DND-41 (cell line): ENCODE data around the gene ACVR2A.

ENCODE experiments used
- ATAC-seq: fragments of 200-7000 bp; cut with Tn5 transposase; 3 replicates; pipeline ENCODE4 v1.9.1; 2021; ENCODE audit warnings: low read depth; ENCODE audit not compliant: insufficient read depth
- DNase-seq: peaks from one replicate; pipeline ENCODE4 v3.0.0-alpha.2; 2020
- H2AFZ ChIP-seq: 2 replicates; pipeline ENCODE4 v1.6.0; 2012; ENCODE audit warnings: low read depth, low read length
- H3K27ac ChIP-seq: 2 replicates; pipeline ENCODE4 v1.5.1; 2012; ENCODE audit warnings: low read length, inconsistent platforms
- H3K27me3 ChIP-seq: fragments of 200-600 bp; sonication (generic); 2 replicates; pipeline ENCODE4 v1.6.0; 2012; ENCODE audit warnings: low read length, mild to moderate bottlenecking, inconsistent platforms; ENCODE audit not compliant: insufficient read depth, poor library complexity
- H3K36me3 ChIP-seq: 2 replicates; pipeline ENCODE4 v1.5.1; 2012; ENCODE audit warnings: low read length, inconsistent platforms; ENCODE audit not compliant: insufficient read depth
- H3K4me1 ChIP-seq: 2 replicates; pipeline ENCODE4 v1.5.1; 2012; ENCODE audit warnings: mild to moderate bottlenecking, low read length; ENCODE audit not compliant: insufficient read depth
- H3K4me2 ChIP-seq: 2 replicates; pipeline ENCODE4 v1.6.0; 2012; ENCODE audit warnings: mild to moderate bottlenecking, moderate library complexity, low read length, inconsistent platforms; ENCODE audit not compliant: insufficient read depth
- H3K4me3 ChIP-seq, 2 experiments: fragments of 200-600 bp in 1 of 2; shearing (Covaris generic) in 1 of 2; 2 replicates each; pipeline ENCODE4 v1.5.1; 2012 to 2016; ENCODE audit warnings: inconsistent platforms in 2 of 2, low read length in 2 of 2, mild to moderate bottlenecking in 2 of 2, low read depth in 1 of 2, moderate library complexity in 1 of 2
- H3K79me2 ChIP-seq: 2 replicates; pipeline ENCODE4 v1.6.0; 2012; ENCODE audit warnings: low read length, inconsistent platforms; ENCODE audit not compliant: insufficient read depth
- H3K9ac ChIP-seq: 2 replicates; pipeline ENCODE4 v1.6.0; 2012; ENCODE audit warnings: low read depth, mild to moderate bottlenecking, inconsistent platforms, low read length, moderate library complexity
- H3K9me3 ChIP-seq: 2 replicates; pipeline ENCODE4 v1.5.1; 2012; ENCODE audit warnings: low read length, moderate library complexity, mild to moderate bottlenecking, inconsistent platforms; ENCODE audit not compliant: insufficient read depth, severe bottlenecking
- H4K20me1 ChIP-seq: 2 replicates; pipeline ENCODE4 v1.6.0; 2012; ENCODE audit warnings: low read length; ENCODE audit not compliant: insufficient read depth
- CTCF ChIP-seq: IDR thresholded peaks from 2 replicates; pipeline ENCODE4 v1.5.1; 2012; ENCODE audit warnings: borderline replicate concordance, low read length, moderate library complexity, mild to moderate bottlenecking; ENCODE audit not compliant: poor library complexity, severe bottlenecking; ENCODE audit errors: extremely low read depth
- EZH2 ChIP-seq: IDR thresholded peaks from 3 replicates; pipeline ENCODE4 v1.6.1; 2012; ENCODE audit warnings: borderline replicate concordance, low read depth, mild to moderate bottlenecking, moderate library complexity, low read length, inconsistent platforms; ENCODE audit not compliant: severe bottlenecking

The ACVR2A gene

DNA sequence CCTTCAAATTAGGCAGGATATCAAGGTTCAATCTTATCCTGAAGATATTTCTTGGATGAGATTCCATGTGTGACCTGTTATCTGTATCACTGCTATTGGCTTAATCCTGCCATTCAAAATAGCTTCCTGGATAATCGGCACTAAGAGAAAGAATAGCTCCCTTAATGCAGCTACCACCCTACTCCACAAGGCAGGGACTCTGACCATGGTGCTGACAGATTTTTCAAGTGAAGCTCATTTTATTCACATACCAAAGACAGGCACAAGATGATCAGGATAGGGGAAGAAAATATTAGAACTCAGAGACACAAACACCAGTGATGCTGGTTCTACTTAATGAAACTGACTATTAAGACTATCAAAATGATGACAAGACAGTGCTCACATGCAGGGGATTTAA lies 100.8 kb downstream of the ACVR2A start:
- DNase-seq (no peak), ATAC-seq (no peak)
- TF ChIP-seq CTCF (no peak), EZH2 (no peak)
- Histone ChIP-seq H3K27me3 (no peaks in the 10 kb centered on the region), H3K4me2 (no peak overlapping the region), H3K36me3 (no peaks in the 10 kb centered on the region), H3K9me3 (no peaks in the 10 kb centered on the region), H3K27ac (no peak overlapping the region), H3K4me1 (no peaks in the 10 kb centered on the region), H3K4me3 (no peak overlapping the region), H3K79me2 (no peaks in the 10 kb centered on the region), H2AFZ (no peak overlapping the region), H3K9ac (no peak overlapping the region), H4K20me1 (no peaks in the 10 kb centered on the region)

- TF ChIP-seq CTCF: no peak
- no peak for TF ChIP-seq EZH2
- H3K4me2 ChIP-seq: no peak overlapping the region
- no peak overlapping the region for H3K9ac ChIP-seq
- peaks cover 12% of the 10 kb centered on the region for H3K36me3 ChIP-seq
- no peaks in the 10 kb centered on the region for H4K20me1 ChIP-seq
- H3K27me3 ChIP-seq: no peaks in the 10 kb centered on the region
- ATAC-seq (no peak), DNase-seq (no peak)
- H3K4me1 ChIP-seq: no peaks in the 10 kb centered on the region
- no peak overlapping the region for H3K4me3 ChIP-seq
- H3K27ac ChIP-seq: no peak overlapping the region
- H3K9me3 ChIP-seq: no peaks in the 10 kb centered on the region
- no peak overlapping the region for H2AFZ ChIP-seq
- no peaks in the 10 kb centered on the region for H3K79me2 ChIP-seq
Measured at GRCh38 chr2:147952118-147952517, 107.3 kb downstream of the ACVR2A start.

DNA sequence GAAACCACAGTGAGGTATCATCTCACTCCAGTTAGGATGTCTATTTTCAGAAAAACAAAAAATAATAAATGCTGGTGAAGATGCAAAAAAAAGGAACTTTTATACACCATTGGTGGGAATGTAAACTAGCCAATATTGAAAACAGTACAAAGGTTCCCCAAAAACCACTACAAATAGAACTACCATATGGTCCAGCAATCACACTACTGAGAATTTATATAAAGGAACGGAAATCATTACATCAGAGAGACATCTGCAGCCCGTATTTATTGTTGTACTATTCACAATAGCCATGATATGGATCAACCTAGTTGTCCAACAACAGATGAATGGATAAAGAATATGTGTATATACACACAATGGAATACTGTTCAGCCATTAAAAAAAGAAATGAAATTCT lies 123.7 kb downstream of the ACVR2A start:
- Histone ChIP-seq H3K36me3 (peaks cover 17% of the 10 kb centered on the region; the same call in 1 of the 2 replicates), H2AFZ (no peak overlapping the region), H3K79me2 (peaks cover 1% of the 10 kb centered on the region; the same call in 1 of the 2 replicates), H3K4me2 (no peak overlapping the region), H3K4me3 (no peak overlapping the region), H4K20me1 (no peaks in the 10 kb centered on the region), H3K9ac (no peak overlapping the region), H3K27me3 (no peaks in the 10 kb centered on the region), H3K9me3 (peaks cover 2% of the 10 kb centered on the region), H3K4me1 (no peaks in the 10 kb centered on the region), H3K27ac (no peak overlapping the region)
- DNase-seq: no peak
- TF ChIP-seq CTCF (no peak), EZH2 (no peak)
- ATAC-seq: no peak

- H3K9me3 ChIP-seq: no peaks in the 10 kb centered on the region
- TF ChIP-seq CTCF (no peak), EZH2 (no peak)
- no peak overlapping the region for H3K9ac ChIP-seq
- H3K4me3 ChIP-seq: no peak overlapping the region
- peaks cover 10% of the 10 kb centered on the region for H4K20me1 ChIP-seq
- H3K36me3 ChIP-seq: no peaks in the 10 kb centered on the region
- no peak overlapping the region for H3K4me2 ChIP-seq
- no peaks in the 10 kb centered on the region for H3K27me3 ChIP-seq
- H3K79me2 ChIP-seq: peaks cover 49% of the 10 kb centered on the region
- no peak overlapping the region for H3K27ac ChIP-seq
- ATAC-seq: no peak
- no peak for DNase-seq
- no peaks in the 10 kb centered on the region for H3K4me1 ChIP-seq
- no peak overlapping the region for H2AFZ ChIP-seq
Measured at GRCh38 chr2:147976102-147976501, 131.3 kb downstream of the ACVR2A start.
